ENCODE data around the gene CCNL2.
"Not testable (repeated sequence)": the region's sequence is repeated elsewhere in the genome, so short reads cannot be mapped to it uniquely, and the experiment has no call there.

Gene CCNL2

GRCh38 chr1:1399872-1400575 is 889 bp upstream of the CCNL2 start:
- DNase-seq (ENCODE audit: low read depth in 1 of 2, low spot score in 1 of 2): no peak

DNA sequence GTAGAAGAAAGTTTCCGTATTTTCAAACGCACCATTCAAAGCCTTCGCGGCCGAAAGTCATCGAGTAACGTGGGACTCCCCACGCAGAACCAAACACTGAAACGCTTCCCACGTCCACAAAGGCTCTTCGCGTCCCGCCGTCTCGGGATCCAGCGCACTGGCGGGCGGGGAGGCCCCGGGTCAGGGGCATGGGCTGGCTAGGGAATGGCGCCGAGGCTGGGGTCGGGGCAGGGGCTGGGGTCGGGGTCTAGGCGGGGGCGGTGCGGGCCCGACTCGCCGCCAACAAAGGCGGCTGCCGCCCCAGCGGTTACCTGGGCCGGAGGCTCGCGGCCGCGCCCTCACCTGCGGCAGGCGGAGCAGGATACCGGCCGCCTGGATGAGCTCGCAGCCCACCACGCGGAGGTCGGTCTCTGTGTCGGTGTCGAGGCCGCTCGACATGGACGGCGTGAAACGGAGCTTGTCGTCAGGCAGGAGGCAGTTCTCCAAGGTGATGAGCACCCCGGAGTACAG is 403 bp downstream of the CCNL2 start:
- no peak for DNase-seq (ENCODE audit: low read depth in 1 of 2, low spot score in 1 of 2)

- DNase-seq (ENCODE audit: low read depth in 1 of 2, low spot score in 1 of 2): no peak
Measured at GRCh38 chr1:1397839-1398523, 1.2 kb downstream of the CCNL2 start.

- DNase-seq (ENCODE audit: low read depth in 1 of 2, low spot score in 1 of 2): no peak
Measured at GRCh38 chr1:1395166-1395565, 4.0 kb downstream of the CCNL2 start.

DNA sequence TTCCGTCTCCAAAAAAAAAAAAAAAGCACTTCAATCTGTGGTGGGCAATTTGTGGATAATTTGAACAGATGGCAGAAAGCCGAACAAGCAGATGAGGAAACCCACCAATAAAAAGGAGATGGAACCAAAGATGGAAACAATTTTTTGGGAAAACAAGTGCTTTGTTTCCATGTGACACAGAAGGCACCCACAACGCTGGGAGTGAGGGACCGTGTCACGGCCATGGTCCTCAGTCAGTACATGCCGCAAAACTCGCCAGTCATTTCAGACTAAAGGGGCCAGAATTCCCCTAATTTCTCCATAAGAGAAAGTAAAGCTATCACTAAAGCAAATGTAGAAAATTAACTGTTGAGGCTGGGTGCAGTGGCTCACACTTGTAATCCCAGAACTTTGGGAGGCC is 5.0 kb downstream of the CCNL2 start:
- no peak for DNase-seq (ENCODE audit: low read depth in 1 of 2, low spot score in 1 of 2)

DNA sequence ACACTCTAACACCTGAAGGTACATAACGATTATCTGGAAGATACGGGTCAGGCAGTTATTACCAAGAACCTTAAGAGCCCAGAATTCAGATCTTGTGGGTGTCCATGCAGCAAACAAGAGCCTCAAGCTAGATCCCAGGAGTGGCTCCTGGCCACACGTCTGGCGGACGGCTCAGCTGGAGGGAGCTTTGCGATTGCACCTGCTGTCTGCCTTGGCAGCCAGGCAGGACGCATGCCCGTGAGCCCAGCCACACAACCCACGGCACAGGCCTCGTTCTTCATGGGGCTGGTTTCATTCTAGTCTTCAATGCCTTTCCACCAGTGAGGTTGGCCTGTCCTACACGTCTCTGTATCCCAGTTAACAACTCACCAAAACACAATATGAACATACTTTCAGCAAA is 5.7 kb downstream of the CCNL2 start:
- DNase-seq (ENCODE audit: low read depth in 1 of 2, low spot score in 1 of 2): no peak

- DNase-seq (ENCODE audit: low read depth in 1 of 2, low spot score in 1 of 2): no peak
Measured at GRCh38 chr1:1393014-1393413, 6.1 kb downstream of the CCNL2 start.

- DNase-seq (ENCODE audit: low read depth in 1 of 2, low spot score in 1 of 2): no peak
Measured at GRCh38 chr1:1391225-1391624, 7.9 kb downstream of the CCNL2 start.

GRCh38 chr1:1390675-1391074 is 8.5 kb downstream of the CCNL2 start:
- DNase-seq (ENCODE audit: low read depth in 1 of 2, low spot score in 1 of 2): no peak

DNA sequence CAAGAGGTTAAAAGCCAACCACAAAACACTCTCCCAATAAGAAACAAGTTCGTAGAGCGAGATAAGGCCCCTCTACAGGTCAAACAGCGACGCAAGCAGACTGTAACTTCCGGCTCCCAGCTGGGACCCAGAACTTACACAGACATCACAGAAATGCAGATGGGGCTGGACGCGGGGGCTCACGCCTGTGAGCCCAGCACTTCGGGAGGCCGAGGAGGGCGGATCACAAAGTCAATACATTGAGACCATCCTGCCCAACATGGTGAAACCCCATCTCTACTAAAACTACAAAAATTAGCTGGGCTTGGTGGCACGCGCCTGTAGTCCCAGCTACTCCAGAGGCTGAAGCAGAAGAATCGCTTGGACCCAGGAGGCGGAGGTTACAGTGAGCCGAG is 11.1 kb downstream of the CCNL2 start:
- DNase-seq (ENCODE audit: low read depth in 1 of 2, low spot score in 1 of 2): no peak

DNA sequence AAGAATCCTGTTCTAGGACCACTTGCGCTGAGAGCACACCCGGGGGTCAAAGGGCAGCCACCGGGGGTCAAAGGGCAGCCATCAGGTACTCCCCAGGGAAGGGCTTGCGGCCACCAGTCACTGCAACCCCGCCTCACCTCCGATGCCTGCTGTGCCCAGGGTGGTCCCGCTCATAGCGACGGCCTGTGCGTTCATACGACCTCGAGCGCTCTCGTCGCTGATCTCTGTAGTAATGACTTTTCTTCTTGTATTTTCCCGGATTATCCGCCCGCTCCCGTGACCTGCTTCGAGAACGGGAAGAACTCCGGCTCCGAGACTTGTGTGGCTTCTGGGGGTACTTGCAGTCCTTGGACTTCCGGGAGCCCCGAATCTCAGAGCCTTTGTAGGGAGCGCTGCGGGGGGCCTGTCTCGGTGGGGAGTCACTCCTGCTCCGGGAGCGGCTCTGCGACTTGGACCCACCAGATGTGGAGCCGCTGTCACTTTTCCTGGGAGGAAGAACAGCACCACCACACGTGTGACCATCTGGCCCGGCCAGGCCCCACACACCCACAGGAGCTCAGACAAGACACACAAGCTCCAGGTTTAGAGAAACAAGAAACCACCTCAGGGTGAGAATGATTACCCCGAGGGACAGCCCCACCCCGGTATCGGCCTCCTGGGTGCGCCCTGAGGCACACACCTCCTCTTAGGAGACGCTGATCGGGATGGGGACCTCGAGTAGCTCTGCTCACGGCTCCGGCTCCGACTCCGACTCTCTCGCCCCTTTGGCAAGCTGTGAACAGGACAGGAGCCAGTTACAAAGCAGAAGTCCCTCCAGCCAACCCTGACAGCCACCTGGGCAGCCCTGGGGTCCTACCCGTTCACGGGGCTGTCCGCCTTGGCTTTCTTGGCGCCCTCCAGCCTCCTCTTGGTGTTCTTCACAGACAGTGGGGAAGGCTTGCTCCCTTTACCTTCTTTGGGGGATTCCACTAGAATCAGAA is 11.7 kb downstream of the CCNL2 start:
- DNase-seq (ENCODE audit: low read depth in 1 of 2, low spot score in 1 of 2): no peak

- DNase-seq (ENCODE audit: low read depth in 1 of 2, low spot score in 1 of 2): no peak
Measured at GRCh38 chr1:1385931-1386330, 13.2 kb downstream of the CCNL2 start.

- DNase-seq (ENCODE audit: low read depth in 1 of 2, low spot score in 1 of 2): not testable (repeated sequence)
Measured at GRCh38 chr1:1385339-1385738, 13.8 kb downstream of the CCNL2 start.

DNA sequence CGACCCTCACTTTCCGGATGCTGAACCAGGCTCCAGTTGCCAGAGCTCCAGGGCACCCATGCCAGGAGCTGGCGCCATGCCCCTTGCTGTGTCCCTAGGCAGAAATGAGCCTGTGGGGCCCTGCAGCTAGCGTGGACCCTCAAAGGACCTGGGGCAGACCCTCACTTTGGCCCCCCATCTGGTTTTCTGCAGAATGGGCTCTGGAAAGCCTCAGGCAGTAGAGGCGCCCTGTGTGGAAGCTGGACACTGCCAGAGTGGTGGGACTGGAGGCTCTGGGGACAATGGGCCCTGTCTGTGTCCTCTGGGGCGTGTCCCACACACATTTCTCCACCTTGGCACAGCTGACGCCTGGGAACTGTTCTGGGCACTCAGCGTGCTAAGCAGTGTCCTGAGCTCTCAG is 17.8 kb downstream of the CCNL2 start:
- DNase-seq (ENCODE audit: low read depth in 1 of 2, low spot score in 1 of 2): no peak

GRCh38 chr1:1380860-1381259 is 18.3 kb downstream of the CCNL2 start:
- no peak for DNase-seq (ENCODE audit: low read depth in 1 of 2, low spot score in 1 of 2)

DNA sequence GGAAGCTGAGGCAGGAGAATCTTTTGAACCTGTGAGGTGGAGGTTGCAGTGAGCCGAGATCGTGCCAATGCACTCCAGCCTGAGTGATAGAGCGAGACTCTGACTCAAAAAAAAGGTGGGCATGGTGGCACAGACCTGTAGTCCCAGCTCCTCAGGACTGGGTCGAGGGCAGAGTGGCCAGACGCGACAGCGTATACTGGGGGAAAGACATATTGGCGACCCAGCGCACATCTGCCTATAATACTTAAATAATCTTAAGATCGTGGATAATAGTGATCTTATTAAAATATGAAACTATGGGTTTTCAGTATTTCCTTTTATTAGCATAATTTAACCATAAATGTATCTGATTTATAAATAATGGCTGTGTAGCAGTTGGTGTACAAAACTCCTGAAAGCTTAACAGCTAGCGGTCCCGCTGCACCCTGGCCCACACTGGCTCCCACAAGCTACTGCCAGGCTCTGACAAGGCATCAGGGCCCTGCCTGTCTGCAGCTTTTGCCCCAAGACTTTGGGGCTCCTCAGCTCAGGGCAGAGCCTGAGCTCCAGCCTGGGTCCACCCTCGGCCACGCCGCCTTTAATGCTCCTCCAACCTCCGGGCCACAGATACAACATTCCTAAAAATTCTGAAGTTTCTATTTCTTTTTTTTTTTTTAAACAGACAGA is 21.5 kb downstream of the CCNL2 start:
- DNase-seq (ENCODE audit: low read depth in 1 of 2, low spot score in 1 of 2): no peak

GRCh38 chr1:1376551-1377226 is 22.4 kb downstream of the CCNL2 start:
- DNase-seq (ENCODE audit: low read depth in 1 of 2, low spot score in 1 of 2): no peak

DNA sequence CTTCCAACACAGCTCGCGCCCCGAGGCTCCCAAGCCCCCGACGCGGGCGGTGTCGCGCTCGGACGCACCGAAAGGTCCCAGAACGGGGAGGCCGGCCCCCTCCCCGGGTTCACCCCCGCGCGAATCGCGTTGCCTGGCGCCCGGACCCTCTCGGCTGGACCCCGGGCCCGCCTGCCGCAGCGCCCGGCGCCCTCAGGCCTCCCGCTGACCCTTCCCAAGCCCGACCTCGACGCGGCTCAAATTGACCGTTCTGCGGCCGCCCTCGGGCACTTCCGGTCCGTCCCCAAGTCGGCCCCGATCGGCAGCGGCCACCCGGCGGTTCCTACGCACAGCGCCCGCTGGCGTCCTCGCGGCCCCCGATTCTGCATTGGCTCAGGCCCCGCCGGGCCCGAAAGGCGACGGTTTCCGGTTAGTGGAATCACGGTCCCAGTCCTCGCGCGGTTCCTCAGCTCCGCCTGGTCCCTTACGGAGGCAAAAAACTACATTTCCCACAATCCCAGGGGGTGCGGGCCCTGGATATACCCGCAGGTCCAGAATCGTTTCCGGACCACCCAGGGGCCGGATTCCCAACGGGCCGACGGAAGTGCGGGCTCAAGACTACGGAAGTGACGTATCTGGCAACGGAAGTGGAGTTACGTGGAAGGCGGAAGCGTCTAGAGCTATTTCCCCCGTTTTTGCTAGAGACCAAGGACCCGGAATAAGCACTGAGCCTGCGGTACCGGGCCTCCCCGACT is 24.0 kb downstream of the CCNL2 start, which contains the start of gene AURKAIP1:
TSS of gene AURKAIP1 (minus strand) at position 279 of the 734 bp plus-strand sequence. CDS start 451 bp downstream, outside the sequence.
- peak; percentile 89 to 99 for DNase-seq (ENCODE audit: low read depth in 1 of 2, low spot score in 1 of 2)

- no peak for DNase-seq (ENCODE audit: low read depth in 1 of 2, low spot score in 1 of 2)
Measured at GRCh38 chr1:1374589-1374928, 24.6 kb downstream of the CCNL2 start.

All from activated CD4-positive, alpha-beta T cell treated with anti-CD3 and anti-CD28 coated beads, Interleukin-2, amount 50 U/mL, for 24 hours (primary cell).